ENCODE results near the gene CENPV.

Gene CENPV

DNA sequence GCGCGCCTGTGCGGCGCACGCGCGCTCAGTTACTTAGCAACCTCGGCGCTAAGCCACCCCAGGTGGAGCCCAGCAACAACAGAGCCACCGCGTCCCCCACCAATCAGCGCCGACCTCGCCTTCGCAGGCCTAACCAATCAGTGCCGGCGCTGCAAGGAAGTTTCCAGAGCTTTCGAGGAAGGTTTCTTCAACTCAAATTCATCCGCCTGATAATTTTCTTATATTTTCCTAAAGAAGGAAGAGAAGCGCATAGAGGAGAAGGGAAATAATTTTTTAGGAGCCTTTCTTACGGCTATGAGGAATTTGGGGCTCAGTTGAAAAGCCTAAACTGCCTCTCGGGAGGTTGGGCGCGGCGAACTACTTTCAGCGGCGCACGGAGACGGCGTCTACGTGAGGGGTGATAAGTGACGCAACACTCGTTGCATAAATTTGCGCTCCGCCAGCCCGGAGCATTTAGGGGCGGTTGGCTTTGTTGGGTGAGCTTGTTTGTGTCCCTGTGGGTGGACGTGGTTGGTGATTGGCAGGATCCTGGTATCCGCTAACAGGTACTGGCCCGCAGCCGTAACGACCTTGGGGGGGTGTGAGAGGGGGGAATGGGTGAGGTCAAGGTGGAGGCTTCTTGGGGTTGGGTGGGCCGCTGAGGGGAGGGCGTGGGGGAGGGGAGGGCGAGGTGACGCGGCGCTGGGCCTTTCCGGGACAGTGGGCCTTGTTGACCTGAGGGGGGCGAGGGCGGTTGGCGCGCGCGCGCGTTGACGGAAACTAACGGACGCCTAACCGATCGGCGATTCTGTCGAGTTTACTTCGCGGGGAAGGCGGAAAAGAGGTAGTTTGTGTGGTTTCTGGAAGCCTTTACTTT lies 27.6 kb upstream of the CENPV start, which contains the start of gene UBB:
Gene UBB, plus strand, starts transcription at position 452 of the 856 bp plus-strand sequence. CDS start 817 bp downstream, outside the sequence.
- Histone ChIP-seq H3K27ac (ENCODE audit: low read depth, low read length) (peak within 1 kb of the TSS; percentile 87), H3K9ac (ENCODE audit: low read length) (peak within 1 kb of the TSS; percentile 96), H3K36me3 (ENCODE audit: control insufficient read depth, insufficient read depth, low read length) (peaks cover 7% of the 10 kb centered on the region), H3K4me3 (ENCODE audit: low read length) (peak within 1 kb of the TSS; percentile 88), H3K27me3 (ENCODE audit: control insufficient read depth, insufficient read depth, low read length) (no peaks in the 10 kb centered on the region), H3K4me1 (ENCODE audit: control insufficient read depth, insufficient read depth, low read length) (peaks cover 5% of the 10 kb centered on the region)

DNA sequence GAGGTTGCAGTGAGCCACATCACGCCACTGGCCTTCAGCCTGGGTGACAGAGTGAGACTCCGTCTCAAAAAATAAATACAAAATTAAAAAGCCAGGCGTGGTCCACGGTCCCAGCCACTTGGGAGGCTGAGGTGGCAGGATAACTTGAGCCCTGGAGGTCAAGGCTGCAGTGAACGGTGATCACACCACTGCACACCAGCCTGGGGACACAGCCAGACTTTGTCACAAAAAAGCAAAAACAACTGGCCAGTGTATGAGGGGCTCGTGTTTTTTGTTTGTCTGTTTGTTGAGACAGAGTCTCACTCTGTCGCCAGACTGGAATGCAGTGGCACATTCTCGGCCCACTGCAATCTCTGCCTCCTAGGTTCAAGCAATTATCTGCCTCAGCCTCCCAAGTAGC lies 26.4 kb upstream of the CENPV start:
- no peak overlapping the region for H3K27ac ChIP-seq (ENCODE audit: low read depth, low read length)
- H3K36me3 ChIP-seq (ENCODE audit: control insufficient read depth, insufficient read depth, low read length) = peaks cover 7% of the 10 kb centered on the region
- peaks cover 5% of the 10 kb centered on the region for H3K4me1 ChIP-seq (ENCODE audit: control insufficient read depth, insufficient read depth, low read length)

DNA sequence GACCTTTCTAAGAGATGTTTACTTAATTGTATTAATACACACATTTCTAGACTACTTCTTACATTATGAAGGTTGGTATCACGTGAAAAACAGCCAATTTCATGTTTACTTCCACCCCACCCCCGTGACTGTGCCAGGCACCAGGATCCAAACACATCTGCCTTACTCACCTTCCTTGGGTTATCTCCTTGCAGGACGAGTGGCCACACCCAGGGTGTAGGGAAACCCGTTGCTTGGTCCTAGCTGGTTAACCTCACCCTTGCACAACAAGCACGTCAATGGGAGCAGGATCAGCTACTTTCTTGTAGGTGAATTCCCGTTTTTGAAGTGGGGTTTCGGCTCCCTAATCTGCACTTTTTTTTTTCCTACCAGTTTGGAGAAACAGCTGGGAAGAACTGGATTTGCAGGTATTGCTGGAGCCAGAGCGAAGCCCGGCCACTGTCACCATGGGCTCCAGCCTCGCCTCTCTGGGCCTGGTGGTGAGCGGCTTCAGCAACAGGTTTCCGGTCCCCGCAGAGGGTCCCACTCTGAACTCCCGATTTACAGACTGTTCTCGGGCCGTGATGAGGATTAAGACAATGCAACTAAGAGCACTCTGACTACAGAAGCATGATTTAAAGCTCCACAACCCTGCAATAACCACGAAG lies 25.5 kb upstream of the CENPV start:
- Histone ChIP-seq H3K9ac (ENCODE audit: low read length) (no peak overlapping the region), H3K27ac (ENCODE audit: low read depth, low read length) (no peak overlapping the region), H3K4me1 (ENCODE audit: control insufficient read depth, insufficient read depth, low read length) (peaks cover 3% of the 10 kb centered on the region), H3K36me3 (ENCODE audit: control insufficient read depth, insufficient read depth, low read length) (peaks cover 7% of the 10 kb centered on the region), H3K4me3 (ENCODE audit: low read length) (no peak overlapping the region), H3K27me3 (ENCODE audit: control insufficient read depth, insufficient read depth, low read length) (no peaks in the 10 kb centered on the region)

More for the DNA sequence above, 26.4 kb upstream of the CENPV start:
- Histone ChIP-seq H3K4me3 (ENCODE audit: low read length) (no peak overlapping the region), H3K9ac (ENCODE audit: low read length) (no peak overlapping the region), H3K27me3 (ENCODE audit: control insufficient read depth, insufficient read depth, low read length) (no peaks in the 10 kb centered on the region)

DNA sequence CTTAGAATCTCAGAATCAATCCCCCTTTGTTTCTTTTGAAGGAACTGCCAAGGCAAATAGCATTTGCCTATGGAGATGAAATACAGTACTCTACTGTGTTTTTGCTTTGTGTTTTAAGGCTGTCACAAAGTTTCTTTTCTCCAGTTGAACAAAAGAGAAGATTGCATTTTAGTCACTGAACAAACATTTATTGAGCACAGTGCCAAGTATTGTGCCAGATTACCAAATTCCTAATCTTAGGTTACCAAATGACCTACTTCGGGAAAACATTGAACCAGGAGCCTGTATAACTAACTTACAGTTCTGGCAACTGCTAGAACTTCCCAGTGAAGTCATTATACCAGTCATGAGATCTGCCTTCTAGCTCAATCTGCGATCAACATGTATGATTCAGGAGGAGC lies 24.7 kb upstream of the CENPV start:
- no peak overlapping the region for H3K4me3 ChIP-seq (ENCODE audit: low read length)
- H3K9ac ChIP-seq (ENCODE audit: low read length) = no peak overlapping the region
- H3K4me1 ChIP-seq (ENCODE audit: control insufficient read depth, insufficient read depth, low read length) = peaks cover 3% of the 10 kb centered on the region
- H3K27me3 ChIP-seq (ENCODE audit: control insufficient read depth, insufficient read depth, low read length) = no peaks in the 10 kb centered on the region
- H3K36me3 ChIP-seq (ENCODE audit: control insufficient read depth, insufficient read depth, low read length) = peaks cover 3% of the 10 kb centered on the region
- H3K27ac ChIP-seq (ENCODE audit: low read depth, low read length) = no peak overlapping the region

DNA sequence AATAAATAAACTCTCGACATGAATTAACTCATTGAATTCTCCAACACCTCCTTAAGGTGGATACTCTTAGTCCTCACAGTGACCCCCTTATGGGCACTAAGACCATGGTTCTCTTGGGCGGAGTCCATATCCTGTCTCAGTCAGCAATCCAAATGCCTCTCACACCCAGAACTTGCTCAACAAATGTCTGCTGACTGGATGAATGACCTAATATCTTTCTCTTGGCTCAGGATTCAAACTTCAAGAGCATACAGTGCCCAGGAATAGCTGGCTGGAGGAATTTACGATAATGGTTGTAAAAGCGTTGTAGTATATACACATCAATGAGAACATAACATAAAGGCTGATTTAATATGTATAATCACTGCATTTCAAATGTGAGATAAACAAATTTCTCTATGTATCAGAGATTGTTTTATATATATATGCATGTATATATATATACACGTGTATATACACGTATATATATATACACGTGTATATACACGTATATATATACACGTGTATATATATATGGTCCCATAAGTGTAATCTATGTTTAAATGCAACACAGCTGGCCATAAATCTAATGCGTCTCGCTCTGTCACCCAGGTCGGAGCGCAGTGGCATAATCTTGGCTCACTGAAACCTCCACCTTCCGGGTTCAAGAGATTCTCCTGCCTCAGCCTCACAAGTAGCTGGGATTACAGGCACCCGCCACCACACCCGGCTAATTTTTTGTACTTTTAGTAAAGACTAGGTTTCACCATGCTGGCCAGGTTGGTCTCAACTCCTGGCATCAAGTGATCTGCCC lies 21.1 kb upstream of the CENPV start:
- no peaks in the 10 kb centered on the region for H3K4me1 ChIP-seq (ENCODE audit: control insufficient read depth, insufficient read depth, low read length)
- H3K27me3 ChIP-seq (ENCODE audit: control insufficient read depth, insufficient read depth, low read length) = no peaks in the 10 kb centered on the region
- no peaks in the 10 kb centered on the region for H3K36me3 ChIP-seq (ENCODE audit: control insufficient read depth, insufficient read depth, low read length)
- H3K9ac ChIP-seq (ENCODE audit: low read length) = no peak overlapping the region
- no peak overlapping the region for H3K27ac ChIP-seq (ENCODE audit: low read depth, low read length)
- no peak overlapping the region for H3K4me3 ChIP-seq (ENCODE audit: low read length)

DNA sequence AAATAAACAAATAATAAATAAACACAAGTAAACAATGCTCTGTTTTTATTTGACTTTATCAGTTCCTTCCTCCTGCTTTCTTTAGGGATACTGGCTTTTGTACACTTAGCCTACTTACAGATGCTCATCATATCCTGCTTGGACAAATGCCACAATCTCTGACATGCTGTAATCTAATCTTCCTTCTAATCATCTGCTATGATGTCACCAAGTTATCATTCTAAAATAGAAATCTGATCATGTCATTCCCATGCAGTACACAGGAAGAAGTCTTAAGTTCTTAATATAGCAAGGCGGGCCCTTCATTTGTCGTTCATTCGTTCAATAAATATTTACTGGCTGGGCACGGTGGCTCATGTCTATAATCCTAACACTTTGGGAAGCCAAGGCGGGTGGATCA lies 18.5 kb upstream of the CENPV start:
- Histone ChIP-seq H3K27ac (ENCODE audit: low read depth, low read length) (no peak overlapping the region), H3K27me3 (ENCODE audit: control insufficient read depth, insufficient read depth, low read length) (no peaks in the 10 kb centered on the region), H3K9ac (ENCODE audit: low read length) (no peak overlapping the region), H3K4me3 (ENCODE audit: low read length) (no peak overlapping the region), H3K36me3 (ENCODE audit: control insufficient read depth, insufficient read depth, low read length) (no peaks in the 10 kb centered on the region), H3K4me1 (ENCODE audit: control insufficient read depth, insufficient read depth, low read length) (no peaks in the 10 kb centered on the region)

DNA sequence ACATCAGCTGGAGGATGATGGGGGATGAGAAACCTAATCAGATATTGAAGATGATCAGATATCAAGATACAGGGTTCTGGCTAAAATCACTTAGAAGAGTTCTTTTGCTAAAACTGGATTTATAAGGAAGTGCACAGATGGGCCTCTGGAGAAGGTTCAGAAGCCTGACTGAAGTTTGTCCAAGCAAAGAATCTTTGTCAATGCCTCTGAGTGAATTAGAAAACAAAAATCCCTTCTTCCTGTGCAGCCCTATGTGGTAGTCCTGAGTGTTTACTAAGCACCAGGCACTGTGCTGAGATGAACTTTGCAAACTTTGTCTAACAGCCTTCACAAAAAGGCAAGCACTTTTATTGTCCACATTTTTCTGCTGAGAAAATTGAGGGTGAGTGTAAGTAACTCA lies 11.4 kb upstream of the CENPV start:
- no peaks in the 10 kb centered on the region for H3K36me3 ChIP-seq (ENCODE audit: control insufficient read depth, insufficient read depth, low read length)
- H3K4me1 ChIP-seq (ENCODE audit: control insufficient read depth, insufficient read depth, low read length) = no peaks in the 10 kb centered on the region
- no peak overlapping the region for H3K9ac ChIP-seq (ENCODE audit: low read length)
- no peaks in the 10 kb centered on the region for H3K27me3 ChIP-seq (ENCODE audit: control insufficient read depth, insufficient read depth, low read length)
- H3K4me3 ChIP-seq (ENCODE audit: low read length) = no peak overlapping the region
- no peak overlapping the region for H3K27ac ChIP-seq (ENCODE audit: low read depth, low read length)

DNA sequence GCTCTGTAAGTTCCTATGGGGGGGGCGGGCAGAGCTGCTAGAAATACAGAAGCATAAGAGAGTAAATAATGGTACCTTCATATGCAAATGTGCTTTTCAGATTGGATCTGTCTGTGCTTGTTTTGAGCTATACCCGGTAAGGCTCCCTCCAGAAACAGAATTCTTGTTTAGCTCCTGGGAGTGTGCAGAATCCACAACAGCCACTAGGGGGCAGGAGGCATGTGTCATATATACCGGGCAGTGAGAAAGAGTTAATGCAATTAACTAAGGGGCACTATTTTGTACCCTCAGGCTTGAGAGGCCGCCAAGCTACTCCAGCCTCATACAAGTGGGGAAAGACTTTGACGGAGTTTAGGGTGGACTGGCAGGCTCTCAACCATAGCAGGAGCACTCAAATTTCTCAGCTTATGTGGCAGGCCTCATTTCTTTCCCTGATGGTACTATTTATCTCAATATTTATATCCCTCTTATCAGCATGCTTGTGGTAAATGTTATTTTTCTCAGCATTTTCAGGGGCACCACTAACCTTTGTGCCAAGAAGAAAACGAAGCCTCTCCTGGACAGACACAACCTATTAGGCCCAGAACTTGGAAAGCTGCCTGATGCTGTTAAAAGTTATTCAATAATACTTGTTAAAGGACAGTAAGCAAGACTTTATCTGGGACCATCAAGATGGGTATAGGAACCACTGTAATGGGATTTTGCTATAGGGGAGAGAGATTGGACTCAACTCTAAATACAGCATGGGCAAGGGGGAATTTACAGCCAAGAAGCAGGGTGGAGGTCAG lies 10.7 kb upstream of the CENPV start:
- Histone ChIP-seq H3K27me3 (ENCODE audit: control insufficient read depth, insufficient read depth, low read length) (no peaks in the 10 kb centered on the region), H3K9ac (ENCODE audit: low read length) (no peak overlapping the region), H3K27ac (ENCODE audit: low read depth, low read length) (no peak overlapping the region), H3K4me1 (ENCODE audit: control insufficient read depth, insufficient read depth, low read length) (no peaks in the 10 kb centered on the region), H3K36me3 (ENCODE audit: control insufficient read depth, insufficient read depth, low read length) (no peaks in the 10 kb centered on the region), H3K4me3 (ENCODE audit: low read length) (no peak overlapping the region)

DNA sequence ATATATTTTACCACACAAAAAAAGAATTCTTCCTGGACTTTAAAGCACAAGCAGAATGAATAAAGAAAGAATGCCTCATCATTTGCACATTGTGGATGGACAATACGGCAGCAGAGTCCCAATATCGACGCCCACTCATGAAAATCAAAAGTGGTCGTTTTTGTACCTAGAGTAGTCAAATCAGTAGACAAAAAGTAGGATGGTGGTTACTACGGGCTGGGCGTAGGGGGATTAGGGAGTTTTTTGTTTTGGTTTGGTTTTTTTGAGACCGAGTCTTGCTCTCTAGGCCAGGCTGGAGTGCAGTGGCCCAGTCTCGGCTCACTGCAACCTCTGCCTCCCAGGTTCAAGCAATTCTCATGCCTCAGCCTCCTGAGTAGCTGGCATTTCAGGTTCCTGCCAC lies 8.6 kb upstream of the CENPV start:
- Histone ChIP-seq H3K9ac (ENCODE audit: low read length) (no peak overlapping the region), H3K4me1 (ENCODE audit: control insufficient read depth, insufficient read depth, low read length) (no peaks in the 10 kb centered on the region), H3K27ac (ENCODE audit: low read depth, low read length) (no peak overlapping the region), H3K36me3 (ENCODE audit: control insufficient read depth, insufficient read depth, low read length) (no peaks in the 10 kb centered on the region), H3K4me3 (ENCODE audit: low read length) (no peak overlapping the region), H3K27me3 (ENCODE audit: control insufficient read depth, insufficient read depth, low read length) (no peaks in the 10 kb centered on the region)

DNA sequence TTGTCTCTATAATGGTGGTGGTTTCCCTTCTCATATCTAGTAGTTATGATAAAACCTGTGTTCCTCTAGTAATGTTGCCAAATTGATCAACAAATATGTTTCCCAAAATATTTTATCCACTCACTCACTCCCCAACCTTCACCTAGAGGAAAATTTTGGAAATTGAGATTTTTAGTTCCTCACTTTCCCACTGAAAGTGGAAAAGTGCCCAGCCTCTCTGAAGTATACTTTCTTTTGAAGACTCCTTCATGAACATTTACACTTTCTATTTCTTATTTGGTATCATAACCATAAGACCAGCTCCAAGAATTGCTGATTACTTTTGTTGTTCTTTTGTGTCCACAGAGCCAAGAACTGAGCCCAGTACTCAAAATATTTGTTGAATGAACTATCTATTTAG lies 5.1 kb upstream of the CENPV start:
- Histone ChIP-seq H3K4me1 (ENCODE audit: control insufficient read depth, insufficient read depth, low read length) (no peaks in the 10 kb centered on the region), H3K27ac (ENCODE audit: low read depth, low read length) (no peak overlapping the region), H3K9ac (ENCODE audit: low read length) (no peak overlapping the region), H3K27me3 (ENCODE audit: control insufficient read depth, insufficient read depth, low read length) (no peaks in the 10 kb centered on the region), H3K36me3 (ENCODE audit: control insufficient read depth, insufficient read depth, low read length) (no peaks in the 10 kb centered on the region), H3K4me3 (ENCODE audit: low read length) (no peak overlapping the region)

DNA sequence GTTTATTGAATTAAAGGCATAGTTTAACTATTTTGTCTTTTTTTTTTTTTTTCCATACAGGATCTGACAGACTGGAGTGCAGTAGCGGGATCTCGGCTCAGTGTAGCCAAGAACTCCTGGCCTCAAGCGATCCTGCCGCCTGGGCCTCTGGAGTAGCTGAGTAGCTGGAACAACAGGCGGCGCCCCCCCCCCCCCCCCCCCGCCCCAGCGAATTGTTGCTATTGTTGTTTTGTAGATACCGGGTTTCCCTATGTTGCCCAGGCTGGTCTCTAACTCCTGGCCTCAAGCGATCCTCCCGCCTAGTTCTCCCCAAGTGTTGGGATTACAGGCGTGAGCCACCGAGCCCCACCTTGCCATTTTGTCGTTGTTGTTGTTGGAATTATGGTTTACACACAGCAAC lies 1.3 kb upstream of the CENPV start:
- Histone ChIP-seq H3K27ac (ENCODE audit: low read depth, low read length) (no peak overlapping the region), H3K4me3 (ENCODE audit: low read length) (no peak overlapping the region), H3K9ac (ENCODE audit: low read length) (no peak overlapping the region), H3K36me3 (ENCODE audit: control insufficient read depth, insufficient read depth, low read length) (no peaks in the 10 kb centered on the region), H3K4me1 (ENCODE audit: control insufficient read depth, insufficient read depth, low read length) (no peaks in the 10 kb centered on the region), H3K27me3 (ENCODE audit: control insufficient read depth, insufficient read depth, low read length) (no peaks in the 10 kb centered on the region)
